Neural cell (in vitro differentiated cells): Measurements from ENCODE around the gene AMOTL2. TPM values are rescaled to one million over a fixed set of nuclear protein-coding genes. Genes with fewer than 3 reads are reported as not detected.

ENCODE experiments used
- H2AFZ ChIP-seq: fragments of 200-600, 300-800 bp; sonication (generic), shearing (Covaris generic); 2 replicates; pipeline ENCODE4 v1.6.0; 2014; ENCODE audit warnings: low read depth, mild to moderate bottlenecking, antibody characterized with exemption, low read length, moderate library complexity
- H3F3A ChIP-seq: fragments of 200-600 bp; shearing (Covaris generic); 2 replicates; pipeline ENCODE4 v1.6.1; 2016; ENCODE audit warnings: mild to moderate bottlenecking, moderate library complexity, mixed read lengths, antibody characterized with exemption, low read length; ENCODE audit not compliant: insufficient read depth, poor library complexity, severe bottlenecking
- H3K27ac ChIP-seq: fragments of 200-600, 300-800 bp; sonication (generic), shearing (Covaris generic); 2 replicates; pipeline ENCODE4 v1.5.1; 2014; ENCODE audit warnings: mild to moderate bottlenecking, low read length, moderate library complexity
- H3K27me3 ChIP-seq: fragments of 300-800, 200-600 bp; sonication (generic), shearing (Covaris generic); 2 replicates; pipeline ENCODE4 v1.6.0; 2014; ENCODE audit warnings: mild to moderate bottlenecking, low read depth, low read length, moderate library complexity; ENCODE audit not compliant: insufficient read depth
- H3K36me3 ChIP-seq: fragments of 300-800, 200-600 bp; sonication (generic), shearing (Covaris generic); 2 replicates; pipeline ENCODE4 v1.5.1; 2014; ENCODE audit warnings: mild to moderate bottlenecking, antibody characterized with exemption, low read length, moderate library complexity; ENCODE audit not compliant: insufficient read depth
- H3K4me2 ChIP-seq: fragments of 300-800, 200-600 bp; sonication (generic), shearing (Covaris generic); 2 replicates; pipeline ENCODE4 v1.6.0; 2014; ENCODE audit warnings: mild to moderate bottlenecking, low read length
- H3K4me3 ChIP-seq: fragments of 300-800, 200-600 bp; sonication (generic), shearing (Covaris generic); 2 replicates; pipeline ENCODE4 v1.5.1; 2014; ENCODE audit warnings: mild to moderate bottlenecking, low read length, moderate library complexity
- H3K79me2 ChIP-seq: fragments of 200-600 bp; shearing (Covaris generic); replicated peaks from 2 replicates; pipeline ENCODE4 v1.6.0; 2014; ENCODE audit warnings: mild to moderate bottlenecking, low read length, moderate library complexity; ENCODE audit not compliant: insufficient read depth
- H3K9ac ChIP-seq: fragments of 300-800, 200-600 bp; sonication (generic), shearing (Covaris generic); 2 replicates; pipeline ENCODE4 v1.6.1; 2016; ENCODE audit warnings: mild to moderate bottlenecking, low read length, mixed read lengths
- H3K9me2 ChIP-seq: fragments of 200-600 bp; shearing (Covaris generic); 2 replicates; pipeline ENCODE4 v1.6.1; 2016; ENCODE audit warnings: mild to moderate bottlenecking, low read length, mixed read lengths; ENCODE audit not compliant: insufficient read depth
- H3K9me3 ChIP-seq: fragments of 200-600, 300-800 bp; sonication (generic), shearing (Covaris generic); 2 replicates; pipeline ENCODE4 v1.6.1; 2016; ENCODE audit warnings: mild to moderate bottlenecking, mixed run types, low read length, moderate library complexity, mixed read lengths
- H4K20me1 ChIP-seq: fragments of 200-600 bp; shearing (Covaris generic); 2 replicates; pipeline ENCODE4 v1.6.1; 2016; ENCODE audit warnings: mild to moderate bottlenecking, mixed run types; ENCODE audit not compliant: insufficient read depth
- CTCF ChIP-seq: fragments of 450-650 bp; IDR thresholded peaks from 2 replicates; pipeline ENCODE4 v1.5.1; 2014; ENCODE audit warnings: antibody characterized with exemption, mild to moderate bottlenecking, moderate library complexity; ENCODE audit not compliant: poor library complexity, severe bottlenecking
- EP300 ChIP-seq: fragments of 450-650 bp; conservative IDR thresholded peaks from 2 replicates; pipeline ENCODE4 v1.6.1; 2014; ENCODE audit warnings: antibody characterized with exemption, mild to moderate bottlenecking, moderate library complexity; ENCODE audit not compliant: poor library complexity, severe bottlenecking
- EZH2 ChIP-seq: fragments of 200-600, 300-800 bp; shearing (Covaris generic), sonication (generic); IDR thresholded peaks from 2 replicates; pipeline ENCODE4 v1.6.1; 2014; ENCODE audit warnings: antibody characterized with exemption, low read length, borderline replicate concordance, mild to moderate bottlenecking; ENCODE audit not compliant: insufficient read depth, poor library complexity, severe bottlenecking
- MXI1 ChIP-seq: fragments of 450-650 bp; conservative IDR thresholded peaks from 2 replicates; pipeline ENCODE4 v1.6.1; 2014; ENCODE audit warnings: antibody characterized with exemption, mild to moderate bottlenecking; ENCODE audit not compliant: poor library complexity, severe bottlenecking
- POLR2AphosphoS5 ChIP-seq: IDR thresholded peaks from 2 replicates; pipeline ENCODE4 v1.6.1; 2012
- RAD21 ChIP-seq: fragments of 450-650 bp; conservative IDR thresholded peaks from 2 replicates; pipeline ENCODE4 v1.6.1; 2014; ENCODE audit warnings: antibody characterized with exemption, mild to moderate bottlenecking, moderate library complexity
- SMC3 ChIP-seq: fragments of 450-650 bp; conservative IDR thresholded peaks from 2 replicates; pipeline ENCODE4 v1.6.1; 2014; ENCODE audit warnings: antibody characterized with exemption, mild to moderate bottlenecking, moderate library complexity; ENCODE audit not compliant: poor library complexity
- TAF1 ChIP-seq: IDR thresholded peaks from 2 replicates; pipeline ENCODE4 v1.6.1; 2012; ENCODE audit warnings: low read depth
- polyA plus RNA-seq: library from polyadenylated mRNA; depleted of rRNA; stranded (reverse); fragments of >200 nt; gene quantifications from 2 replicates; pipeline ENCODE4 v1.2.3, GENCODE V29; 2014
- TF ChIP-seq, protein P1 (sequence below): IDR thresholded peaks from 2 replicates; pipeline ENCODE4 v1.6.1; 2012; ENCODE audit warnings: borderline replicate concordance

The AMOTL2 gene
- polyA plus RNA-seq, 1 donor from 2014 or later: 30.1 TPM

DNA sequence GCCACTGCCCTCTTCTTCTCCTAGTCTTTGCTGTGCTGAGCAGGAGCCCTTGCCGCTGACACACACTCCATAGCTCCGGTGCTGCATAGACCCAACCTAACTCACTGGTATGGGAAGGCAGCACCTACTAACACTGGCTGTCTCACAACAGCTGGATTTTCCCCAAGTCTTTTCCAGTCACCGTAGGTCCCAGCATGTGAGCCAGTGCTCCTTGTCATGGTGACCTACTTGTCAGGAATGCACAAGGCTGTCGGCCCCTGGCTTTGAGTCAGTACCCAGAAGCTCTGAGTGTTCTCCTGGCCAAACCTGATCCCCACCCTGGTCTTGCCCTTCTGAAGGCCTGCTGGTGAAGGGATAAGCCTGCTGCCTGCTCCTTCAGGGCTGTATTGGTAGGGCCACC is 25.7 kb downstream of the AMOTL2 start:
- Histone ChIP-seq H3F3A (no peaks in the 10 kb centered on the region), H3K4me3 (no peak overlapping the region), H3K9me3 (peaks cover 5% of the 10 kb centered on the region), H3K79me2 (no peaks in the 10 kb centered on the region), H3K9me2 (no peaks in the 10 kb centered on the region), H3K36me3 (no peaks in the 10 kb centered on the region), H3K9ac (no peak overlapping the region), H2AFZ (no peak overlapping the region), H3K27me3 (no peaks in the 10 kb centered on the region), H3K4me2 (no peak overlapping the region), H4K20me1 (no peaks in the 10 kb centered on the region), H3K27ac (no peak overlapping the region)
- TF ChIP-seq POLR2AphosphoS5 (no peak), RAD21 (no peak), MXI1 (no peak)

DNA sequence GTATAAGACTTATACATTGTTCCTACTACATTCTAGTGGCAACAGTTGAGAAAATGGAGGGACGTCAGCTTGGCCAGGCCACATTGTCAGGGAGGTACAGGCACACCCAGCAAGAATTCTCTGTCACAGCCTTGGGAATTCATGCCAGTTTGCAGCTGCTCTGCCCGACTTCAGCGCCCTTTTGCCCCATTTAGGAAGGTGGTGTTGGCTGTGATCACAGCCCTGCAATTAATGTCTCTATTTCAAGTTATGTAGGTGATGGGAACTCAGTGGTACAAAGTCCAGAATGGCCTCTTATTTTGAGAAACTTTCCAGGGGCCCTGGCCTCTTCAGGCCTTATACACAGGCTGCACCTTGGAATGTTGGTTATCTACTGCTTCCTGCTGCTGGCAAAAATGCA is 26.7 kb downstream of the AMOTL2 start:
- Histone ChIP-seq H4K20me1 (no peaks in the 10 kb centered on the region), H2AFZ (no peak overlapping the region), H3K4me3 (no peak overlapping the region), H3K4me2 (no peak overlapping the region), H3K9me2 (no peaks in the 10 kb centered on the region), H3K9me3 (peaks cover 5% of the 10 kb centered on the region), H3F3A (no peaks in the 10 kb centered on the region), H3K9ac (no peak overlapping the region), H3K27ac (no peak overlapping the region), H3K27me3 (no peaks in the 10 kb centered on the region), H3K79me2 (no peaks in the 10 kb centered on the region), H3K36me3 (no peaks in the 10 kb centered on the region)
- no peak for TF ChIP-seq EZH2
- no peak for TF ChIP-seq SMC3
- TF ChIP-seq, protein P1, sequence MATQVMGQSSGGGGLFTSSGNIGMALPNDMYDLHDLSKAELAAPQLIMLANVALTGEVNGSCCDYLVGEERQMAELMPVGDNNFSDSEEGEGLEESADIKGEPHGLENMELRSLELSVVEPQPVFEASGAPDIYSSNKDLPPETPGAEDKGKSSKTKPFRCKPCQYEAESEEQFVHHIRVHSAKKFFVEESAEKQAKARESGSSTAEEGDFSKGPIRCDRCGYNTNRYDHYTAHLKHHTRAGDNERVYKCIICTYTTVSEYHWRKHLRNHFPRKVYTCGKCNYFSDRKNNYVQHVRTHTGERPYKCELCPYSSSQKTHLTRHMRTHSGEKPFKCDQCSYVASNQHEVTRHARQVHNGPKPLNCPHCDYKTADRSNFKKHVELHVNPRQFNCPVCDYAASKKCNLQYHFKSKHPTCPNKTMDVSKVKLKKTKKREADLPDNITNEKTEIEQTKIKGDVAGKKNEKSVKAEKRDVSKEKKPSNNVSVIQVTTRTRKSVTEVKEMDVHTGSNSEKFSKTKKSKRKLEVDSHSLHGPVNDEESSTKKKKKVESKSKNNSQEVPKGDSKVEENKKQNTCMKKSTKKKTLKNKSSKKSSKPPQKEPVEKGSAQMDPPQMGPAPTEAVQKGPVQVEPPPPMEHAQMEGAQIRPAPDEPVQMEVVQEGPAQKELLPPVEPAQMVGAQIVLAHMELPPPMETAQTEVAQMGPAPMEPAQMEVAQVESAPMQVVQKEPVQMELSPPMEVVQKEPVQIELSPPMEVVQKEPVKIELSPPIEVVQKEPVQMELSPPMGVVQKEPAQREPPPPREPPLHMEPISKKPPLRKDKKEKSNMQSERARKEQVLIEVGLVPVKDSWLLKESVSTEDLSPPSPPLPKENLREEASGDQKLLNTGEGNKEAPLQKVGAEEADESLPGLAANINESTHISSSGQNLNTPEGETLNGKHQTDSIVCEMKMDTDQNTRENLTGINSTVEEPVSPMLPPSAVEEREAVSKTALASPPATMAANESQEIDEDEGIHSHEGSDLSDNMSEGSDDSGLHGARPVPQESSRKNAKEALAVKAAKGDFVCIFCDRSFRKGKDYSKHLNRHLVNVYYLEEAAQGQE: no peak
- TF ChIP-seq TAF1: no peak
- TF ChIP-seq POLR2AphosphoS5: no peak

GRCh38 chr3:134346744-134347143 is 27.5 kb downstream of the AMOTL2 start:
- peaks cover 5% of the 10 kb centered on the region for H3K9me3 ChIP-seq
- no peak overlapping the region for H3K9ac ChIP-seq
- no peak for TF ChIP-seq POLR2AphosphoS5
- no peak for TF ChIP-seq RAD21
- no peak for TF ChIP-seq MXI1
- TF ChIP-seq EP300: no peak
- TF ChIP-seq TAF1: no peak
- no peak for TF ChIP-seq CTCF
- TF ChIP-seq, protein P1: no peak
- no peak for TF ChIP-seq EZH2
- TF ChIP-seq SMC3: no peak
- H3K27me3 ChIP-seq: no peaks in the 10 kb centered on the region
- no peaks in the 10 kb centered on the region for H3K9me2 ChIP-seq
- H3K79me2 ChIP-seq: no peaks in the 10 kb centered on the region
- H2AFZ ChIP-seq: no peak overlapping the region
- no peak overlapping the region for H3K4me2 ChIP-seq
- no peaks in the 10 kb centered on the region for H4K20me1 ChIP-seq
- H3F3A ChIP-seq: no peaks in the 10 kb centered on the region
- H3K36me3 ChIP-seq: no peaks in the 10 kb centered on the region
- no peak overlapping the region for H3K4me3 ChIP-seq
- H3K27ac ChIP-seq: no peak overlapping the region
